Midbrain (tissue), 1 donor: Measurements from ENCODE around the gene TRIM56.
"Not testable (repeated sequence)": the region's sequence is repeated elsewhere in the genome, so short reads cannot be mapped to it uniquely, and the experiment has no call there.

Experiments
- DNase-seq: peaks from one replicate; lab custom pipeline; 2025; lab: John Stamatoyannopoulos, UW

The TRIM56 gene

DNA sequence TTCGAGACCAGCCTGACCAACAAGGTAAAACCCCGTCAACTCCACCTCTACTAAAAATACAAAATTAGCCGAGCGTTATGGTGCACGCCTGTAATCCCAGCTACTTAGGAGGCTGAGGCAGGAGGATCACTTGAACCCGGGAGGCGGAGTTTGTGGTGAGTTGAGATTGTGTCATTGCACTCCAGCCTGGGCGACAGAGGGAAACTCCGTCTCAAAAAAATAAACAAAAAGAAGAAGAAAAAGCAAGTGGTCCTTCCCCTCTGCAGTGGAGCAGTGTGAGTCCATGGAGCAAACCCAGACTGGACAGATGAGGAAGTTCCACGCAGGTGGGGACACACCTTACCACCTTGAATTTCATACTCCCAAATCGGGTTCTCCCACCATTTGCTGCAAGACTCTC lies 28.6 kb downstream of the TRIM56 start:
- DNase-seq = no peak

DNA sequence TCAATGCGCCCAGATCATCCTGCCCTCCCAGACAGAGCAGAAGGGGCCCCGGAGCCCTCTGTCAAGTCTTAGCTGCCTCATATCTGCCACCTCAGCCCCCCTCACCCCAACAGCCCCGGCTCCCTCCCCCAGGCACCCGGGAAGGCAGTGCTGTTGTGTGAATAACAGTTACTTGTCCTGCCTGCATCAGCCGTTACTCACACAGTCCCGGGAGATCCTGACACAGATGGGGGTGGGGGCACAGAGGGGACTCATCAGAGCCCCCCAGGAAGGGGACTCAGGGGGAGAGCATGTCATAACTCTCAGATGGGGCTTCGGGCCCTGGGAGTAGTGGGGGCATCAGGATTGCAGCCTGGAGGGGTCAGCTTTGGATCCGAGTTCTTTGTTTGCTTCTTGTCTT lies 29.2 kb downstream of the TRIM56 start:
- no peak for DNase-seq

DNA sequence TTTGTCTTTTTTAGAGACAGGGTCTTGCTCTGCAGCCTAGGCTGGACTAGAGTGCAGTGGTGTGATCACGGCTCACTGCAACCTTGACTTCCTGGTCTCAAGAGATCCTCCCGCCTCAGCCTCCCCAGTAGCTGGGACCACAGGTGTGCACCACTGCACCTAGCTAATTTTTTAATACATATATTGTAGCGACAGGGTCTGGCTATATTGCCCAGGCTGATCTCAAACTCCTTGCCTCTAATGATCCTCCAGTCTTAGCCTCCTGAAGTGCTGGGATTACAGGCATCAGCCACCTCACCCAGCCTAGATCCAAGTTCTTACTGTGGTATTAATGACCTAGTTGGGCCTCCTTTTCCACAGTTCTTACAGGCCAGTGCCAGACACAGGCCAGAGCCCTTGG lies 29.9 kb downstream of the TRIM56 start:
- no peak for DNase-seq

DNA sequence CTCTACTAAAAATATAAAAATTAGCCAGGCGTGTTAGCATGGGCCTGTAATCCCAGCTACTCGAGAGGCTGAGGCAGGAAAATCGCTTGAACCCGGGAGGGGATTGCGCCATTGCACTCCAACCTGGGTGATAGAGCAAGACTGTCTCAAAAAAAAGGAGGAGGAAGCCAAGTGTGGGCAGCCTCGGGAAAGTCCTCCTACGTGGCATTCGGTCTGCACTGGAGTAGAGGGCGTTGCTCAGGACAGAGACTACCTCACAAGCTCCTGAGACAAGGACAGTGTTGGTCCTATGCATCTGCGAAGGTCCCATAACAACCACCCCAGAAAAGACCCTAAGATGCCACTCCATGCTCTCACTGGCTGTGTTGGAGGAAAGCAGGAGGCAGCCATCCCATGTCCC lies 31.6 kb downstream of the TRIM56 start:
- DNase-seq = no peak

DNA sequence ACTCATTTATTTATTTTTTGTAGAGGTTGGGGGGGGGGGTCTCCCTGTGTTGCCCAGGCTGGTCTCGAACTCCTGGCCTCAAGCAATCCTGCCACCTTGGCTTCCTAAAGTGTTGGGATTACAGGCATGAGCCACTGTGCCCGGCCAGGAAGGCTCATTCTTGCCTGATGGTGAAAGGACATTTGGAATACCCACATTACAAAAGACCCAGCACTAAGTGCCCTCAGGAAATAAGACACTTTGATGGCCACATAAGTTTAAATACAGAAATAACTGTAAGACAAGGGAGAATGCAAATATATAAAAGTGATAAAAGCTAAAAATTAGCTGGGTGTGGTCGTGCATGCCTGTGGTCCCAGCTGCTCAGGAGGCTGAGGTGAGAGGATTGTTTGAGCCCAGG lies 33.6 kb downstream of the TRIM56 start:
- no peak for DNase-seq

DNA sequence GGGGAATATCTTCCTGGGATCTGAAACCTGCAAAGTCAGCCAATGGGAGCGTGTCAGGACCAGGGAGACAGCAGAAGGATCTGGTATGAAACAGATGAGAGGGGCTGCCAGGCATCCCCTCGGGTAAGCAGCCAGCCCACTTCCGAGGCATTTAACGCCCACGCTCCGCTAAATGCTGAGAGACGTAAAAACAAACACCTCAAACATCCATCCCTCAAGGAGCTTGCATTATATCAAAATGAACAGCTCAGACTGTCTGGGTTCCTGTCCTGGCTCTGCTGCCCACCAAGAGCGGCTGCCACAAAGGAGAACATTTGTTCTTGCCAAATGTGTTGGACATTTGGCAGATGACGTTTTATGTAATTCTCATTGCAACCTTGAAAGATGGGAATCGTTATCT lies 34.6 kb downstream of the TRIM56 start:
- no peak for DNase-seq

DNA sequence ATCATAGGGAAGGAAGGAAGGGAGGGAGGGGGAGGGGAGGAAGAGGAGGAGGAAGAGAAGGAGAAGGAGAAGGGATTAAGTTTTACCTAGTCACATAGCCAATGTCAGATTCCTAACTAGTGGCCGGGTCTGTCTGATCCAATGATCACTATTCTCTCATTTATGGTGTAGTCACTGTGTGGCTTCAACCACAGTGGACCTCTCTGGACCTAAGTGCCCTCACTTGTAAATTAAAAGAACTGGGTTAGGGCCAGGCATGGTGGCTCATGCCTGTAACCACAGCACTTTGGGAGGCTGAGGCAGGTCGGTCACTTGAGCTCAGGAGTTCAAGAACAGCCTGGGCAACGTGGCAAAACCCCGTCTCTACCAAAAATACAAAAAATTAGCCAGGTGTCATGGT lies 35.0 kb downstream of the TRIM56 start:
- DNase-seq = no peak

DNA sequence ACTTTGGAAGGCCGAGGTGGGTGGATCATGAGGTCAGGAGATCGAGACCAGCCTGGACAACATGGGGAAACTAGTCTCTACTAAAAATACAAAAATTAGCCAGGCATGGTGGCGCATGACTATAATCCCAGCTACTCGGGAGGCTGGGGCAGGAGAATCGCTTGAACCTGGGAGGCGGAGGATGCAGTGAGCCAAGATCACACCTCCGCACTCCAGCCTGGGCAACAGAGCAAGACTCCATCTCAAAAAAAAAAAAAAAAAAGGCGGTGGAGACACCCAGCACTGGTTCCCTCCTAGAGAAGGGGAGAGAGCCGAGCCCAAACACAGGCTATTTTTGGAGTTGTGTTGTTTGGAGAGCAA lies 36.3 kb downstream of the TRIM56 start:
- DNase-seq = not testable (repeated sequence)

DNA sequence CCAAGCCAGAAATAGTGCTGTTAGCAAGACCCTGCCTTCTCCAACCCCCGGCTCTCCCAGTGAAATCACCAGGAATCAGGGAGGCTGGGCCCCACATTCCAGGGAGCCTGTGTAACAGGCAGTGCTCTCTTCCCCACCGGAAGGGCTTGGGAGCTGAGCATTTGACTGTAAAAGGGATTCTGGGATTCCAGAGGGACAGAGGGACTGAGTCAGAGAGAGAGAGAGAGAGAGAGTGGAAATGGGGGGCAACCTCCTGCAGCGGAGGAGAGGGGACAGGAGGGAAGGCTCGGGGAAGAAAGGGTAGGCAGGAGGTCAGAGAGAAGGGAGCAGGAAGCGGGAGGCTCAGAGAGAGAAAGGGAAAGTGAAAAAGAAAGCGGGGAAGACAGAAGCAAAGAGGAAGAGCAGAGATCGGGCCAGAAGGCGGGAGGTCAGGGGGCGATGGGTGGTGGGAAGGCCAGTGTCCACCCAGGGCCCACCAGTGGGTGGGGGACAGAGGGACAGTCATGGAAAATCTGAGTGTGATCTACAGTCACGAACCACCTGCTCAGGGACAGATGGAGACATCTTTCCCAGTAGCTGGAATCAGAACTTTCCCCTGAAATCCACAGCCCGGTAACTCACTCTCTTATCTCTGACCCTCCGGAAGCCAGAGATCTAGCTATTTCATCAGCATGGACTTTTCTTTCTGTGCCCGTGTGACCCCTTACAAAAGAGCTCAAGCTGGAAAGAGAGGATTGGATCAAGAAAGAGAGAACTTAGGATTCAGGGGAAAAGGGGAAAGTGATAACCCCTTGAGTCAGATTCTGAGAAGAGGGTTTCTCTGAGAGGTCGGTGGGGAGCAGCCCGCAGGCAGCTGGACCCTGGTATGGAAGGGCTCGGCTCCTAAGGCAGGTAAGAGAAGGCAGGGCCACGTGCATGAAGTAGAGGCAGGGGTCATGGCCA lies 37.0 kb downstream of the TRIM56 start:
- DNase-seq = no peak

DNA sequence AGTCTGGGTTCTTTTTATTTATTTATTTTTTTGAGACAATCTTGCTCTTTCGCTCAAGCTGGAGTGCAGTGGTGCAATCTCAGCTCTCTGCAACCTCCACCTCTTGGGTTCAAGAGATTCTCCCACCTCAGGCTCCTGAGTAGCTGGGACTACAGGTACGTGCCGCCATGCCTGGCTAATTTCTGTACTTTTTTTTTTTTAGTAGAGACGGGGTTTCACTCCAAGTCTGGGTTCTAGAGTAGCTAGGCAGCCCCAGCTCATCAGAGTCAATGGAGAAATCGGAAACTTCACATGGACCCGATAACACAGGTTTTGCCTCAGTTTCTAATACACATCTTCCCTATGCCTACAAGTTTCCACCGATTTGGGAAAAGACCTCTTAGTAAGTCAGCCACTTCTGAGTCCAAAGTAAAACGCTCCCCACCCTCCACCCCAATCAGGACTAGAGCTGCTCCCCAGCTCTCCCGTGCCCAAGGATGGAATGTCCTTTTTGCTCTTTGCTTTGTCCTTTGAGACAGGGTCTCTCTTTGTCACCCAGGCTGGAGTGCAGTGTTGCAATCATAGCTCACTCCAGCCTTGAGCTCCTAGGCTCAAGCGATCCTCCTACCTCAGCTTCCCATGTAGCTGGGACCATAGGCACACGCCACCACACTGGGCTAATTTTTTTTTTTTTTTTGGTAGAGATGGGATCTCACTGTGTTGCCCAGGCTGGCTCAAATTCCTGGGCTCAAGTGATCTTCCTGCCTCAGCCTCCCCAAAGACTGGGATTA lies 37.8 kb downstream of the TRIM56 start:
- no peak for DNase-seq

DNA sequence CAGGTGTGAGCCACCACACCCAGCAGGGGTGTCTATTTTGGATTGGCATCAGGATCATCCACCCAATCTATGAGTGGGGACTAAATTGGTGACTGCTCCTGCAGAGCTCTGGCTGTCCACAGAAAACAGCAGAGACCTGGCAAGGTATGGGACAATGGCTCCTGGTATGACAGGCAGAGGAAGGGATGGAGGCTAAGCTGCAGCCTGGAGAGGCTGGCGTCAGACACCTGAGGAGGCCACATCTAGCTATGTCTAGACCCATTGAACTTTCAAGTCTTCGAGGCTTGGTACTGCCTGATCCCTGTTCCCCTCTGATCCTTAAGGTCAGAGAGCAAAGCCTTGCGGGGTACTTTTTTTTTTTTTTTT lies 38.4 kb downstream of the TRIM56 start:
- no peak for DNase-seq

DNA sequence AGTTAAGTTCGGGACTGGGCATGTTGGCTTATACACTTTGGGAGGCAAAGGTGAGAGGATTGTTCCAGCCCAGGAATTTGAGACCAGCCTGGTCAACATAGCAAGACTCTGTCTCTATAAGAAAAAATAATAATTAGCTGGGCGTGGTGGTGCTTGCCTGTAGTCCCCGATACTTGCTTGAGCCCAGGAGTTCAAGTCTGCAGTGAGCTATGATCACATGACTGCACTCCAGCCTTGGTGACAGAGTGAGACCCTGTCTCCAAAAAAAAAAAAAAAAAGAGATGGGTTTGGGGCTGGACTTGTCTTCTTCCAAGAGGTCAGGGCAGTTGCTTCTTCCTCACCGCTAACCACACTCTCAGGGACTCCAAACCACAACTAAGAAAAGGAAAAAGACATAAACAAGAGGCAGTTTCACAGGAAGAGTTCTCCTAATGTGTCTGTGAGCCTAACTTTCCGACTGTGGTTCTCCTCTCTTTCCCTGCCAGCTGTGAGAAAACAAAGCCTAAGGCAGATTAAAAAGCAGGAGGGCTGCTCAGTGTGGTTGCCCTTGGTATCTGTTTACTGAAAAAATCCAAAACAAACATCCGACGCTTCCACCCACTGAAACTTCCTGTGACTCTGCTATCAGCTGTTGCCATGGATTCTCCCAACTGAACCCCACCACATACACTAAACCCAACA lies 39.2 kb downstream of the TRIM56 start:
- DNase-seq = no peak

DNA sequence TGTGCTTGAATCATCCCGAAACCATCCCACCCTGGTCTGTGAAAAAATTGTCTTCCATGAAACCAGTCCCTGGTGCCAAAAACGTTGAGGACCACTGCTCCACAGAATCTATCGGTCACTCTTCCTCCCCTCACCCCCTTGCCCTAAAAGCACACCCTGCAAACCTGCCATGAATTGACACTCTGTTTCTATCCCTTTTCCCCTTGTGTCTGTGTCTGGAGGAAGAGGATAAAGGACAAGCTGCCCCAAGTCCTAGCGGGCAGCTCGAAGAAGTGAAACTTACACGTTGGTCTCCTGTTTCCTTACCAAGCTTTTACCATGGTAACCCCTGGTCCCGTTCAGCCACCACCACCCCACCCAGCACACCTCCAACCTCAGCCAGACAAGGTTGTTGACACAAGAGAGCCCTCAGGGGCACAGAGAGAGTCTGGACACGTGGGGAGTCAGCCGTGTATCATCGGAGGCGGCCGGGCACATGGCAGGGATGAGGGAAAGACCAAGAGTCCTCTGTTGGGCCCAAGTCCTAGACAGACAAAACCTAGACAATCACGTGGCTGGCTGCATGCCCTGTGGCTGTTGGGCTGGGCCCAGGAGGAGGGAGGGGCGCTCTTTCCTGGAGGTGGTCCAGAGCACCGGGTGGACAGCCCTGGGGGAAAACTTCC lies 40.8 kb downstream of the TRIM56 start:
- DNase-seq = peak; percentile 8

DNA sequence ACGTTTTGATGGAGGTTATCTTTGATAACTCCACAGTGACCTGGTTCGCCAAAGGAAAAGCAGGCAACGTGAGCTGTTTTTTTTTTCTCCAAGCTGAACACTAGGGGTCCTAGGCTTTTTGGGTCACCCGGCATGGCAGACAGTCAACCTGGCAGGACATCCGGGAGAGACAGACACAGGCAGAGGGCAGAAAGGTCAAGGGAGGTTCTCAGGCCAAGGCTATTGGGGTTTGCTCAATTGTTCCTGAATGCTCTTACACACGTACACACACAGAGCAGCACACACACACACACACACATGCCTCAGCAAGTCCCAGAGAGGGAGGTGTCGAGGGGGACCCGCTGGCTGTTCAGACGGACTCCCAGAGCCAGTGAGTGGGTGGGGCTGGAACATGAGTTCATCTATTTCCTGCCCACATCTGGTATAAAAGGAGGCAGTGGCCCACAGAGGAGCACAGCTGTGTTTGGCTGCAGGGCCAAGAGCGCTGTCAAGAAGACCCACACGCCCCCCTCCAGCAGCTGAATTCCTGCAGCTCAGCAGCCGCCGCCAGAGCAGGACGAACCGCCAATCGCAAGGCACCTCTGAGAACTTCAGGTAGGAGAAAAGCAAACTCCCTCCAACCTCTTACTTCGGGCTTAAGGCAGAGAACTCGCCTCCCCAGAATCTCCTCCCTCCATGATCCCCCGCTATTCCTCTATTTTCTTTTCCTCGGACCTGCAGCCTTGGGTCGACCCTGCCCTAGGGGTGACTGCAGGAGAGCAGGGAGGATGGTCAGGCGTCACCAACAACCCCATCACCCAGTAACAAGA lies 41.6 kb downstream of the TRIM56 start, which contains the start of gene SERPINE1:
SERPINE1 (plus strand) TSS at position 454 of the 809 bp plus-strand sequence. CDS start 1,290 bp downstream, outside the sequence.
- peak; percentile 2 for DNase-seq

DNA sequence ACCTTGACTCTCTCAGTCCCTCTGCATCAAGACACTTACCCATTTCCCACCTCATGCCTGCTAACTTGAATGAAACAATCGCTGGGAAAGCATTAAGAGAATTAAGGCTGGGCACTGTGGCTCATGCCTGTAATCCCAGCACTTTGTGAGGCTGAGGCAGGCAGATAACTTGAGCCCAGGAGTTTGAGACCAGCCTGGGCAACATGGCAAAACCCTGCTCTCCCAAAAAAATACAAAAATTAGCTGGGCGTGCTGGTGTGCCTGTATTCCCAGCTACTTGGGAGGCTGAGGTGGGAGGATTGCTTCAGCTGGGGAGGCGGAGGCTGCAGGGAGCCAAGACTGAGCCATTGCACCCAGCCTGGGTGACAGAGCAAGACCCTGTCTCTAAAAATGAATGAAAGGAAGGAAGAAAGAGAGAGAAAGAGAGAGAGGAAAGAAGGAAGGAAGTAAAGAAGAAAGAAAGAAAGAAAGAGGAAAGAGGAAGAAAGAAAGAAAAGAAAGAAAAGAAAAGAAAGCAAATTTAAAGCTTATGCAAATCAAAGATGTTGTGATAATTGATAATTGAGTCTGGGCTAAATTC lies 42.3 kb downstream of the TRIM56 start:
- no peak for DNase-seq

DNA sequence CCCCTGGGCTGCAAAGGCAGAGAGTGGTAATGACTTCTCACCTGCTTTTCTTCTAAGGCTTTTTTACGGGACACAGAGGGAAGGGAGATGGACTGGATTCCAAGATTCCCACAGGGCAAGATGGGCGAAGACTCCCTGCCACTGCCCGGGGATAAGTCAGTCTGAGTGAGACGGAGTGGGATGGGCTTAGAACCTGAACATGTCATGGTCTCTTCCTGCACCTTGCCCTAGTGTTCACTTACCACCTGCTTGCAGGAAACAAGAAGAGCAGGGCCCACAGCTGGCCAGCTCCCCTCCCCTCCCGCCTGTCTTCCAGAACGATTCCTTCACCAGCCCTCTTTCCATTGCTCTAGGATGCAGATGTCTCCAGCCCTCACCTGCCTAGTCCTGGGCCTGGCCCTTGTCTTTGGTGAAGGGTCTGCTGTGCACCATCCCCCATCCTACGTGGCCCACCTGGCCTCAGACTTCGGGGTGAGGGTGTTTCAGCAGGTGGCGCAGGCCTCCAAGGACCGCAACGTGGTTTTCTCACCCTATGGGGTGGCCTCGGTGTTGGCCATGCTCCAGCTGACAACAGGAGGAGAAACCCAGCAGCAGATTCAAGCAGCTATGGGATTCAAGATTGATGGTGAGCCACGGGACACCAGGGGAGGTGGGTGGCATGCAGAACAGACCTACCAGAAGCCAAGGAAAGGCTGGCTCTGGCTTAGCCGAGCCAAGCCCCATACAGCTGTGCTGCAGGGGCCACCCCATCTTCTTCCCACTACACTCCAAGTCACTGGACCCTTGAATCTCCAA lies 43.0 kb downstream of the TRIM56 start:
- DNase-seq = no peak

DNA sequence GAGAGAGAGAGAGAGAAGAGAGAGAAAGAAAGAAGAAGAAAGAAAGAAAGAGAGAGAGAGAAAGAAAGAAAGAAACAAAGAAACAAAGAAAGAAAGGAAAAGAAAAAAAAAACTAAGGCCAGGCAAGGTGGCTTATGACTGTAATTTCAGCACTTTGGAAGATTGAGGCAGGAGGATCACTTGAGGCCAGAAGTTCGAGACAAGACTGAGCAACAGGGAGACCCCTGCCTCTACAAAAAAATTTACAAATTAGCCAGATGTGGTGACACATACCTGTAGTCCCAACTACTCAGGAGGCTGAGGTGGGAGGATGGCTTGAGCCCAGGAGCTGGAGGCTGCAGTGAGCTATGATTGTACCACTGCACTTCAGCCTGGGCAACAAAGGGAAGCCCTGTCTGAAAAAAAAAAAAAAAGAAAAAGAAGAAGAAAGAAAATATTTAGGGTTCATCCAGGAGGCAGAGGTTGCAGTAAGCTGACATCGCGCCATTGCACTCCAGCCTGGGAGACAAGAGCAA lies 44.4 kb downstream of the TRIM56 start:
- no peak for DNase-seq

DNA sequence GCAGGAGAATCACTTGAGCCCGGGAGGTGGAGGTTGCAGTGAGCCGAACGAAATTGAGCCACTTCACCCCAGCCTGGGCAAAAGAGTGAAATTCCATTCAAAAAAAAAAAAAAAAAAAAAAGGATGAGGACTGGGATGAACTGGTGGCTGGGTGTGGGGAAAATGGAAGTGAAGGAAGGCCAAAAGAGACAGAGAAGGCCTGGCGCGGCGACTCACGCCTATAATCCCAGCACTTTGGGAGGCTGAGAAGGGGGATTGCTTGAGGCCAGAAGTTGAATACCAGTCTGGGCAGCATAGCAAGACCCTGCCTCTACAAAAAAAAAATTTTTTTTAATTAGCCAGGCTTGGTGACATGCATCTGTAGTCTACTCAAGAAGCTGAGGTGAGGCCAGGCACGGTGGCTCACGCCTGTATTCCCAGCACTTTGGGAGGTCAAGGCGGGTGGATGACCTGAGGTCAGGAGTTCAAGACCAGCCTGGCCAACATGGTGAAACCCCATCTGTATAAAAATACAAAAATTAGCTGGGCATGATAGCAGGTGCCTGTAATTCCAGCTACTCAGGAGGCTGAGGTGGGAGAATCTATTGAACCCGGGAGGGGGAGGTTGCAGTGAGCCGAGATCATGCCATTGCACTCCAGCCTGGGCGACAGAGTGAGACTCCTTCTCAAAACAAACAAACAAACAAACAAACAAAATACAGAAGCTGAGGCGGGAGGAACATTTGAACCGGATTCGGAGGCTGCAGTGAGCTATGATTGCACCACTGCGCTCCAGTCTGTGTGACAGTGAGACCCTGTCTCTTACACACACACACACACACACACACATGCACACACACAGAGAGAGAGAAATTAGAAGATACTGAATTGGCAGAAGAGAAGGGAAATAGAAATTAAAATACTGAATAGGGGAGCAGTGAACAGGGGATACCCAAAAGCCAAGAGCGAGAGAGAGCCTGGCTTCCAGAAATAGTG lies 47.6 kb downstream of the TRIM56 start:
- DNase-seq = not testable (repeated sequence)
